Neutrophil (primary cell): ENCODE data around the gene DMXL2.

Experiments used
- H3K27ac ChIP-seq: fragments of 200-600 bp; sonication (generic); 2 replicates; pipeline ENCODE4 v1.5.1; 2016; ENCODE audit warnings: mild to moderate bottlenecking, moderate library complexity
- H3K27me3 ChIP-seq: fragments of 200-600 bp; sonication (generic); 2 replicates; pipeline ENCODE4 v1.6.0; 2016; ENCODE audit warnings: mild to moderate bottlenecking
- H3K36me3 ChIP-seq: fragments of 200-600 bp; sonication (generic); 2 replicates; pipeline ENCODE4 v1.5.1; 2017
- H3K4me1 ChIP-seq, 2 experiments: fragments of 200-600 bp in 1 of 2; sonication (generic) in 1 of 2; 1 replicate in 1 of 2; 2 replicates in 1 of 2; pipeline versions ENCODE4 v1.5.1 to v1.6.1; 2013 to 2016; ENCODE audit warnings: low read depth in 1 of 2, low read length in 1 of 2, mild to moderate bottlenecking in 1 of 2, moderate library complexity in 1 of 2; ENCODE audit not compliant: control insufficient read depth in 1 of 2, insufficient read depth in 1 of 2
- H3K4me3 ChIP-seq, 2 experiments: fragments of 200-600 bp in 1 of 2; sonication (generic) in 1 of 2; 1 replicate in 1 of 2; 2 replicates in 1 of 2; pipeline ENCODE4 v1.5.1; 2013 to 2016; ENCODE audit warnings: low read depth in 1 of 2, low read length in 1 of 2, mild to moderate bottlenecking in 1 of 2, moderate library complexity in 1 of 2
- H3K9me3 ChIP-seq: fragments of 200-600 bp; sonication (generic); 2 replicates; pipeline ENCODE4 v1.5.1; 2016
- TF ChIP-seq, protein P1 (sequence below): fragments of 200-600 bp; sonication (generic); IDR thresholded peaks from 2 replicates; pipeline ENCODE4 v1.5.1; 2016; ENCODE audit warnings: antibody characterized with exemption

Gene DMXL2

DNA sequence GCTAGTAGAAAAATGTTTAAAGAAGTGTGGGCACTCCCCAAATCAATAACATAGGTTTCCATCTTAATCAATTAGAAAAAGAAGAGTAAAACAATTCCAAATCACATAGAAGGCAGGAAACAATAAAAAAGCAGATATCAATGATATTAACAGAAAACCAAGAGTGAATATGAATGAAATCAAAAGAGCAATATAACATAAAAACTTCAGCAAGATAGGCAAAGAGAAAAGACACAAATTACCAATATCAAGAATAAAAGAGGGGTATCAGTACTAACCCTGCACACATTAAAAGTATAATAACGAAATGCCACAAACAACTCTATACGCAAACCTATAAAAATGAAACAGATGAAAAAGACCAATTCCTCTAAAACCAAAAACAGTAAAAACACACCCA, 19.6 kb downstream of the DMXL2 start:
- peaks cover 4 to 29% of the 10 kb centered on the region in 2 experiments for H3K4me1 ChIP-seq
- no peaks in the 10 kb centered on the region for H3K9me3 ChIP-seq
- H3K27me3 ChIP-seq = no peaks in the 10 kb centered on the region
- H3K27ac ChIP-seq = no peak overlapping the region
- TF ChIP-seq, protein P1, sequence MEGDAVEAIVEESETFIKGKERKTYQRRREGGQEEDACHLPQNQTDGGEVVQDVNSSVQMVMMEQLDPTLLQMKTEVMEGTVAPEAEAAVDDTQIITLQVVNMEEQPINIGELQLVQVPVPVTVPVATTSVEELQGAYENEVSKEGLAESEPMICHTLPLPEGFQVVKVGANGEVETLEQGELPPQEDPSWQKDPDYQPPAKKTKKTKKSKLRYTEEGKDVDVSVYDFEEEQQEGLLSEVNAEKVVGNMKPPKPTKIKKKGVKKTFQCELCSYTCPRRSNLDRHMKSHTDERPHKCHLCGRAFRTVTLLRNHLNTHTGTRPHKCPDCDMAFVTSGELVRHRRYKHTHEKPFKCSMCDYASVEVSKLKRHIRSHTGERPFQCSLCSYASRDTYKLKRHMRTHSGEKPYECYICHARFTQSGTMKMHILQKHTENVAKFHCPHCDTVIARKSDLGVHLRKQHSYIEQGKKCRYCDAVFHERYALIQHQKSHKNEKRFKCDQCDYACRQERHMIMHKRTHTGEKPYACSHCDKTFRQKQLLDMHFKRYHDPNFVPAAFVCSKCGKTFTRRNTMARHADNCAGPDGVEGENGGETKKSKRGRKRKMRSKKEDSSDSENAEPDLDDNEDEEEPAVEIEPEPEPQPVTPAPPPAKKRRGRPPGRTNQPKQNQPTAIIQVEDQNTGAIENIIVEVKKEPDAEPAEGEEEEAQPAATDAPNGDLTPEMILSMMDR = no peak
- H3K4me3 ChIP-seq = no peak overlapping the region
- H3K36me3 ChIP-seq = no peaks in the 10 kb centered on the region

DNA sequence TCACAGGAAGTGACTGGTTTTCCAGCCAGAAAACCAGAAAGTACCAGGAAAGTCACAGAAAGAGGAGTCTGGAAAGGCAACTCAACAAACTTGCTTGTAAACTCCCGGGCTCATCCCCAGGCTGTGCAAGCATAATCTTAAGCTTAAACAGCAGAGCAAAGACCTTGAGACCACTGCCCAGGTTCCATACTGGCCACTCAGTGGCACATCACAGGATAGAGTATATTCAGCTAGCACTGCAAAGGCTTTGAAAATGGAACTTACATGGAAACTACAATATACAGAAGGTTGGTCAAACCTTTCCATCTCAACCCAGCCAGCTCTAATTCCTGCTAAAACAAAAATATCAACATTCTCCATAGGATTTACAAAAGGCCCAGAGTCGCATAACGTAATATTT, 20.1 kb downstream of the DMXL2 start:
- peaks cover 4 to 34% of the 10 kb centered on the region in 2 experiments for H3K4me1 ChIP-seq
- no peak overlapping the region for H3K27ac ChIP-seq
- H3K4me3 ChIP-seq = no peak overlapping the region
- H3K36me3 ChIP-seq = no peaks in the 10 kb centered on the region
- no peaks in the 10 kb centered on the region for H3K9me3 ChIP-seq
- TF ChIP-seq, protein P1 = no peak
- no peaks in the 10 kb centered on the region for H3K27me3 ChIP-seq

DNA sequence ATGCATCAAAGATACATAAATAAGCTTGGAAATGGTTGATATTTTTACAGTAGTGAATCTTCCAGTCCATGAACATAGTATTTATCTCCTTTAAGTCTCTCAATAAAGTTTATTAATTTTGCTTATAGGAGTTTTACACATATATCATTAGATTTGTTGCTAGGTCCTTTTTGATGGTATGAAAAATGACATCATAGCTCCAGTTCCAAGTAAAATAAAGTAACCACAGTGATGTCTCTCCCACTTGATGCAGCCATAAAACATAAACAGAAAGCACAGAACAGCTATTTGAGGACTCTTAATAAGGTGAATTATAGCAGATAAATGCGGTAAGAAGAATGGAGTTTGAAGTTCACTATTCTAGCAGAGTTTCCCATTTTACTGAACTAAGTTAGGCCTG, 20.8 kb downstream of the DMXL2 start:
- Histone ChIP-seq H3K27ac (no peak overlapping the region), H3K27me3 (no peaks in the 10 kb centered on the region), H3K4me3 (no peak overlapping the region), H3K9me3 (no peaks in the 10 kb centered on the region), H3K4me1 (peaks cover 4 to 38% of the 10 kb centered on the region in 2 experiments), H3K36me3 (no peaks in the 10 kb centered on the region)
- TF ChIP-seq, protein P1 = no peak

DNA sequence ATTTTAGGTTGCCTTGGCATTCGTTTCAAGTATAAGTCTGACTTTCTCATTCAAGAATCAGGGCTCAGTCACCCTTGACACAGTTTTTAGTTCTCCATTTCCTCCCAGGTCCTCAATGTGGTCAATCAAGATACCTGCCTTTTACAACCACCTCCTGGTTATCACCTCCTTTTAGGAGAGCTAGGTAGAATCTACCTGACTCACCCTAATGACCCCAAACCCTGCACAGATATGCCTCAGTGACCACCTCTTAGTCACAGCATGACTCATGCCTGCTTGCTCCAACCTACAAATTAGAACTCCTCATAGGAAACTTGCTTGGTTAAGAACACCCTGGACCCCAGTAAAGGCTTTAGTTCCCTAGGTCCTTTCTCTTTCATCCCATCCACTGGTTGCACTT, 22.5 kb downstream of the DMXL2 start:
- peaks cover 4 to 38% of the 10 kb centered on the region in 2 experiments for H3K4me1 ChIP-seq
- H3K27me3 ChIP-seq = no peaks in the 10 kb centered on the region
- TF ChIP-seq, protein P1 = no peak
- H3K4me3 ChIP-seq = no peak overlapping the region
- no peaks in the 10 kb centered on the region for H3K9me3 ChIP-seq
- H3K27ac ChIP-seq = peak overlapping the region; percentile 37
- H3K36me3 ChIP-seq = no peaks in the 10 kb centered on the region

DNA sequence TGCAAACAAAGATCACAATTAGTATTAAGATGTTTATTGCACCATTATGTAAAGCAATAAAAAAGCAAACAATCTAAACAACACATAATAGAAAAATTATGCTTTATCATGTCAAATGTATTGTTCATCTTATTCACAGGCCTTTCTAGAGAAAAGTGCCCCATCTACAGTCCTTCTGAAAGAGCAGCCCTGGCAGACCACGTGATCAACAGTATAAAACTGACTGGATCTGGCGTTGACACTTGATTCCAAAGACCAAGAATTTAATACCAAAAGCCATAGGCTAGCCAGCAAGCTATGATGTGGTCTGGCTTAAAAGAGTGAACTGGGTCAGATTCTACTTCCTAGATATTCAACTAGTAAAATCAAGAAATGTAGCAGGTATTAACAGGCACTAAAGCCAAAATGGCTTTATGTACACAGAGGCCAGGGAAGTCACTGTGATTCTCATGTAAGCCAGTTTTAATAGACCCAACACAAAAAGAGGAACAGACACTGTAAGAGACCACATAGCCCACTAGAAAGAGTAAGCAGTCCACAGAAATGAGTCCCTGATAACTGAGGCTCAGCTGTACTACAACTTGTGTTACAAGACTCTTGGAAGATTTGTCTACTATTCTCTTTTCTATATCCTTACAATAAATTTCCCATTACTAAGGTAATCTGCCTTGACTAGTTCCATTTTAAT, 32.5 kb downstream of the DMXL2 start:
- H3K36me3 ChIP-seq = no peaks in the 10 kb centered on the region
- H3K4me1 ChIP-seq = peaks cover 27 to 43% of the 10 kb centered on the region in 2 experiments
- TF ChIP-seq, protein P1 = no peak
- no peaks in the 10 kb centered on the region for H3K27me3 ChIP-seq
- peak overlapping the region; percentile 37 for H3K27ac ChIP-seq
- H3K9me3 ChIP-seq = no peaks in the 10 kb centered on the region
- no peak overlapping the region for H3K4me3 ChIP-seq
